ENCODE results near the gene CNOT6.

Gene CNOT6

DNA sequence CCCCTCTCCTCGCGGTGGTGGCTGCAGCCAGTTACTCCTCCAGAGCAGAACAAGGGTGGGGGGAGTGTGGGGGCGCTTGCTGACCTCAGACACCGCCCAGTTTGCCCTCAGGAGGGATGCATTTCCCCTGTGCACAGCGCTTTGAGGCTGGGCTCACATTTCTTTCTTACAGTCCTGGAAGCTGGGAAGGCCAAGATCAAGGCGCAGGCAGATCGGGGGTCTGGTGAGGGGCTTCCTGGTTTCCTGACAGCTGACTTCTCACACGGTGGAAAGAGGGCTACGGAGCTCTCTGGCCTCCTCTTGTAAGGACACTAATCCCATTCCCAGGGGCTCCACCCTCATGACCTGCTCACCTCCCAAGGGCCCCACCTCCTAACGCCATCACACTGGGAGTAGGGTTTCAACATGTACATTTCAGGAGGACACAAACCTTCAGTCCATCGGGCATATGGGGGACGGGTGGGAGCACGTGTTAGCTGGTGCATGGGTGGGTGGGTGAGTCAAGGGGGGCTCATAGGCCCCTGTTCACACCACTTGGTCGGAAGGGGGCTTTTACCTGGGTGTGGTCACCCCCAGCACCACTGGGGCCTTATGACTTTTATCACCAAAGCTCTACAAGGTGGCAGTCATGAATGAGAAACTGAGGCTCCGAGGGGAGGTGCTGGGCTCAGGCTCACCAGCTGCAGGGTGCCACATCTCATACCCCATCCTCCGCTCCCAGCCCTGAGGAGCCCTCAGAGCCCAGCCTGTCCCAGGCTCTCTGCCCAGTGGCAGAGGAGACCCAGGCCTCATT is 104.8 kb downstream of the CNOT6 start:
- no peaks in the 10 kb centered on the region for H3K9me3 ChIP-seq (ENCODE audit: low read length)
- H3K9ac ChIP-seq (ENCODE audit: low read length): no peak overlapping the region
- H3K4me3 ChIP-seq (ENCODE audit: low read depth, low read length, poor library complexity, severe bottlenecking): no peak overlapping the region
- H3K4me2 ChIP-seq (ENCODE audit: low read length): no peak overlapping the region
- H4K20me1 ChIP-seq (ENCODE audit: insufficient read depth, low read length): no peaks in the 10 kb centered on the region
- H3K9me2 ChIP-seq (ENCODE audit: low read depth, low read length): no peaks in the 10 kb centered on the region
- TF ChIP-seq, protein P1, sequence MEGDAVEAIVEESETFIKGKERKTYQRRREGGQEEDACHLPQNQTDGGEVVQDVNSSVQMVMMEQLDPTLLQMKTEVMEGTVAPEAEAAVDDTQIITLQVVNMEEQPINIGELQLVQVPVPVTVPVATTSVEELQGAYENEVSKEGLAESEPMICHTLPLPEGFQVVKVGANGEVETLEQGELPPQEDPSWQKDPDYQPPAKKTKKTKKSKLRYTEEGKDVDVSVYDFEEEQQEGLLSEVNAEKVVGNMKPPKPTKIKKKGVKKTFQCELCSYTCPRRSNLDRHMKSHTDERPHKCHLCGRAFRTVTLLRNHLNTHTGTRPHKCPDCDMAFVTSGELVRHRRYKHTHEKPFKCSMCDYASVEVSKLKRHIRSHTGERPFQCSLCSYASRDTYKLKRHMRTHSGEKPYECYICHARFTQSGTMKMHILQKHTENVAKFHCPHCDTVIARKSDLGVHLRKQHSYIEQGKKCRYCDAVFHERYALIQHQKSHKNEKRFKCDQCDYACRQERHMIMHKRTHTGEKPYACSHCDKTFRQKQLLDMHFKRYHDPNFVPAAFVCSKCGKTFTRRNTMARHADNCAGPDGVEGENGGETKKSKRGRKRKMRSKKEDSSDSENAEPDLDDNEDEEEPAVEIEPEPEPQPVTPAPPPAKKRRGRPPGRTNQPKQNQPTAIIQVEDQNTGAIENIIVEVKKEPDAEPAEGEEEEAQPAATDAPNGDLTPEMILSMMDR (IDR thresholded peaks at IDR 0.05; ENCODE audit: low read length): no peak
- no peak for TF ChIP-seq EZH2 (IDR thresholded peaks at IDR 0.05; ENCODE audit: borderline replicate concordance, low read length)
- no peaks in the 10 kb centered on the region for H3K79me2 ChIP-seq (ENCODE audit: insufficient read depth, low read length)
- H3K27me3 ChIP-seq (ENCODE audit: insufficient read depth, low read length): peaks cover 2% of the 10 kb centered on the region; the same call in 1 of the 2 replicates
- H3K36me3 ChIP-seq (ENCODE audit: insufficient read depth, low read length): no peaks in the 10 kb centered on the region
- H3K27ac ChIP-seq (ENCODE audit: low read depth, low read length, poor library complexity, severe bottlenecking): no peak overlapping the region
- no peaks in the 10 kb centered on the region for H3K4me1 ChIP-seq (ENCODE audit: insufficient read depth, low read length, severe bottlenecking)
- H2AFZ ChIP-seq (ENCODE audit: low read length): no peak overlapping the region
- no peaks in the 10 kb centered on the region for H3F3A ChIP-seq (ENCODE audit: insufficient read depth, low read length)

DNA sequence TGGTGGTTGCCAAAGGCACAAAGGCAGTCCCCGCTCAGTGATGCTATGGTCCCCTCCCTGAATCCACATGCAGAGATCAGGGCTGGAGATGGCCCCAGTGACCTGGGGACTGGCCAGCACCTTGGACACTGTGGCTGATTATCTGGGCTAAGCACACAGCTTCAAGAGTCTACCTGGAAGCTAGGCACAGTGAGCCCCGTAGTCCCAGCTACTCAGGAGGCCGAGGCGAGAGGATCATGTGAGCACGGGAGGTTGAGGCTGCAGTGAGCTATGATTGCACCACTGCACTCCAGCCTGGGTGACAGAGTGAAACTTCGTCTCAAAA is 105.4 kb downstream of the CNOT6 start:
- Histone ChIP-seq H3F3A (ENCODE audit: insufficient read depth, low read length) (no peaks in the 10 kb centered on the region), H3K9me3 (ENCODE audit: low read length) (no peaks in the 10 kb centered on the region), H3K27ac (ENCODE audit: low read depth, low read length, poor library complexity, severe bottlenecking) (no peak overlapping the region), H3K9ac (ENCODE audit: low read length) (no peak overlapping the region), H3K4me2 (ENCODE audit: low read length) (no peak overlapping the region), H4K20me1 (ENCODE audit: insufficient read depth, low read length) (no peaks in the 10 kb centered on the region), H3K4me1 (ENCODE audit: insufficient read depth, low read length, severe bottlenecking) (no peaks in the 10 kb centered on the region), H3K79me2 (ENCODE audit: insufficient read depth, low read length) (no peaks in the 10 kb centered on the region), H3K4me3 (ENCODE audit: low read depth, low read length, poor library complexity, severe bottlenecking) (no peak overlapping the region), H3K9me2 (ENCODE audit: low read depth, low read length) (no peaks in the 10 kb centered on the region), H3K27me3 (ENCODE audit: insufficient read depth, low read length) (no peaks in the 10 kb centered on the region), H3K36me3 (ENCODE audit: insufficient read depth, low read length) (no peaks in the 10 kb centered on the region), H2AFZ (ENCODE audit: low read length) (no peak overlapping the region)
- TF ChIP-seq EZH2 (IDR thresholded peaks at IDR 0.05; ENCODE audit: borderline replicate concordance, low read length): no peak
- TF ChIP-seq, protein P1 (IDR thresholded peaks at IDR 0.05; ENCODE audit: low read length): no peak

DNA sequence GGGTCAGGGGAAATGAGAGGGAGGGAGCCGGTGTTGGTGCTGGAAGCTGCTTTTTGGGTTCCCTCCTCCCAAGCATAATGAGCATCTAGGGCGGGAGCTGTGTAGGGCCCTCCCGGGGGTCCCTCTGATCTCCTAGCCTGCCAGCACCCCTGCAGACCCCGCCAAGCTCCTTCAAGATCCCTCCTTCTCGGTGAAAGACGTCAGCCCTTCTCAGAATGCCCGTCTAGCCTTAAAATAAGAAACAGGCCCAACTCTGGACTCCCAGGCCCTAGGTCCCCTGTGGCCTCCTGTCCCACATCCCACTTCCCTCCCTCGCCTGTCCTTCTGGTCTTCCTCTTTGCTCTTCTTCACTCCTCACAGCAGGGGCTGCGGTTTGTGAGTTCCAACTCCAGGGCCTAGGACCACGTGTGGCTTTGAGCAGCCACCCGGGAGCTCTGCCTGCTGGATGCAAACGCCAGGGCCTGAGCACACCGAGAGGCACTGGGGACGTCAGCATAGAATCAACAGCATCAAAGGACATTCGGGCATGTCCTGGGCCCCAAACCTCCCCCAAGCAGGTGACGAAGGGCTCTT is 105.9 kb downstream of the CNOT6 start:
- H3K9ac ChIP-seq (ENCODE audit: low read length): no peak overlapping the region
- no peak overlapping the region for H3K27ac ChIP-seq (ENCODE audit: low read depth, low read length, poor library complexity, severe bottlenecking)
- H3K4me2 ChIP-seq (ENCODE audit: low read length): no peak overlapping the region
- no peak for TF ChIP-seq EZH2 (IDR thresholded peaks at IDR 0.05; ENCODE audit: borderline replicate concordance, low read length)
- TF ChIP-seq, protein P1 (IDR thresholded peaks at IDR 0.05; ENCODE audit: low read length): no peak
- H3K27me3 ChIP-seq (ENCODE audit: insufficient read depth, low read length): no peaks in the 10 kb centered on the region
- H3K9me3 ChIP-seq (ENCODE audit: low read length): no peaks in the 10 kb centered on the region
- no peak overlapping the region for H2AFZ ChIP-seq (ENCODE audit: low read length)
- no peaks in the 10 kb centered on the region for H4K20me1 ChIP-seq (ENCODE audit: insufficient read depth, low read length)
- no peaks in the 10 kb centered on the region for H3K9me2 ChIP-seq (ENCODE audit: low read depth, low read length)
- no peaks in the 10 kb centered on the region for H3K79me2 ChIP-seq (ENCODE audit: insufficient read depth, low read length)
- no peaks in the 10 kb centered on the region for H3K4me1 ChIP-seq (ENCODE audit: insufficient read depth, low read length, severe bottlenecking)
- H3F3A ChIP-seq (ENCODE audit: insufficient read depth, low read length): no peaks in the 10 kb centered on the region
- no peak overlapping the region for H3K4me3 ChIP-seq (ENCODE audit: low read depth, low read length, poor library complexity, severe bottlenecking)
- H3K36me3 ChIP-seq (ENCODE audit: insufficient read depth, low read length): no peaks in the 10 kb centered on the region

All from OCI-LY1 (cell line).